Measurements from ENCODE around the gene ACADVL.

ACADVL gene

GRCh38 chr17:7191571-7192270, 28.0 kb upstream of the ACADVL start:
- peak; percentile 33 for DNase-seq

GRCh38 chr17:7192271-7192937, 27.3 kb upstream of the ACADVL start:
- no peak for DNase-seq

- no peak for DNase-seq
These were observed 23.8 kb upstream of the ACADVL start for GRCh38 chr17:7195971-7196370.

- DNase-seq = no peak
These were observed 22.9 kb upstream of the ACADVL start for GRCh38 chr17:7196651-7197401.

GRCh38 chr17:7203391-7203790, 16.3 kb upstream of the ACADVL start:
- no peak for DNase-seq

- no peak for DNase-seq
These were observed 15.4 kb upstream of the ACADVL start for GRCh38 chr17:7204336-7204735.

- peak; percentile 87 for DNase-seq
These were observed 14.8 kb upstream of the ACADVL start for GRCh38 chr17:7204828-7205461.

GRCh38 chr17:7205561-7205960, 14.2 kb upstream of the ACADVL start:
- no peak for DNase-seq

- DNase-seq = no peak
These were observed 12.4 kb upstream of the ACADVL start for GRCh38 chr17:7207120-7208001.

GRCh38 chr17:7208027-7208571, 11.6 kb upstream of the ACADVL start:
- no peak for DNase-seq

- no peak for DNase-seq
These were observed 10.8 kb upstream of the ACADVL start for GRCh38 chr17:7208754-7209460.

- DNase-seq = no peak
These were observed 8.1 kb upstream of the ACADVL start for GRCh38 chr17:7211491-7212273.

- DNase-seq = no peak
These were observed 5.8 kb upstream of the ACADVL start for GRCh38 chr17:7213895-7214299.

GRCh38 chr17:7214300-7215135, 5.2 kb upstream of the ACADVL start:
- DNase-seq = peak; percentile 100

- no peak for DNase-seq
These were observed 4.6 kb upstream of the ACADVL start for GRCh38 chr17:7215136-7215638.

GRCh38 chr17:7215652-7216180, 4.0 kb upstream of the ACADVL start:
- no peak for DNase-seq

GRCh38 chr17:7216242-7217112, 3.3 kb upstream of the ACADVL start:
- no peak for DNase-seq
